Embryonic facial prominence (tissue), 1 donor: ENCODE results near the gene C16orf74.

Experiments
- DNase-seq: peaks from one replicate; pipeline ENCODE4 v3.0.0-alpha.2; 2016; ENCODE audit errors: extremely low spot score

The C16orf74 gene

GRCh38 chr16:85774811-85775210 is 23.9 kb upstream of the C16orf74 start:
- no peak for DNase-seq

GRCh38 chr16:85774136-85774535 is 23.2 kb upstream of the C16orf74 start:
- no peak for DNase-seq

GRCh38 chr16:85773044-85773443 is 22.1 kb upstream of the C16orf74 start:
- no peak for DNase-seq

GRCh38 chr16:85770741-85771140 is 19.8 kb upstream of the C16orf74 start:
- DNase-seq: no peak

- DNase-seq: no peak
These were observed 17.3 kb upstream of the C16orf74 start for GRCh38 chr16:85768199-85768598.

- no peak for DNase-seq
These were observed 16.6 kb upstream of the C16orf74 start for GRCh38 chr16:85767531-85767930.

- no peak for DNase-seq
These were observed 14.9 kb upstream of the C16orf74 start for GRCh38 chr16:85765767-85766166.

- no peak for DNase-seq
These were observed 14.3 kb upstream of the C16orf74 start for GRCh38 chr16:85765211-85765610.

GRCh38 chr16:85763616-85764015 is 12.7 kb upstream of the C16orf74 start:
- no peak for DNase-seq

- no peak for DNase-seq
These were observed 12.1 kb upstream of the C16orf74 start for GRCh38 chr16:85762970-85763369.

GRCh38 chr16:85761861-85762260 is 11.0 kb upstream of the C16orf74 start:
- no peak for DNase-seq

- DNase-seq: no peak
These were observed 8.9 kb upstream of the C16orf74 start for GRCh38 chr16:85759631-85760419.

- no peak for DNase-seq
These were observed 8.2 kb upstream of the C16orf74 start for GRCh38 chr16:85759136-85759535.

GRCh38 chr16:85757341-85757822 is 6.5 kb upstream of the C16orf74 start:
- DNase-seq: no peak

GRCh38 chr16:85755929-85756768 is 5.3 kb upstream of the C16orf74 start:
- no peak for DNase-seq

- no peak for DNase-seq
These were observed 3.5 kb upstream of the C16orf74 start for GRCh38 chr16:85754413-85754812.

- no peak for DNase-seq
These were observed 3.1 kb upstream of the C16orf74 start for GRCh38 chr16:85753976-85754375.

- DNase-seq: no peak
These were observed 2.7 kb upstream of the C16orf74 start for GRCh38 chr16:85753559-85753958.

- DNase-seq: no peak
These were observed 1.9 kb upstream of the C16orf74 start for GRCh38 chr16:85752511-85753420.

- DNase-seq: no peak
These were observed 1.0 kb upstream of the C16orf74 start for GRCh38 chr16:85751698-85752501.
